ENCODE data around the gene ARL6IP1. TPM values are rescaled to one million over a fixed set of nuclear protein-coding genes. Genes with fewer than 3 reads are reported as not detected.

The ARL6IP1 gene
- total RNA-seq, 4 donors from 2014 or later, result 178 to 278 (median 227) TPM

DNA sequence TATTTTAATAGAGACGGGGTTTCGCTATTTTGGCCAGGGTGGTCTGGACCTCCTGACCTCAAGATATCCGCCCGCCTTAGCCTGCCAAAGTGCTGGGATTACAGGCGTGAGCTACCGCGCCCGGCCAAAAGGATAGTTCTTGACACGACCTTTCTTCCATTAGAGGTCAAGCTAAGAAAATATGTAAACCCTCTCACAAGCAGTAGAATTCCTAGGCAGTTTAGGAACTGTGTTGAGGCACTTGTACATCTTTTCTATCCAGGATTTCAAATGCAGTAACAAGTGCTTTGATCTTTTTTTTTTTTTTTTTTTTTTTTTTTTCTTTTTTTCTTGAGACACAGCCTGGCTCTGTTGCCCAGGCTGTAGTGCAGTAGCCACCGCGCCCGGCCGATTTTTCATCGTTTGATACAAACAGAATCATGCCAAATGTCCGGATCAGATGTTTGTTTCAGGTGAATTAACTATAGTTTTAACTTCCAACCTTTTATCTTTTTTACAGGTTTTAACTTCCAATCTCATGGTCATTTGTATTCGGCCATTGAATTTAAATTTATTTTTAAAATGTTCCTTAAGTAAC, 1.5 kb upstream of the ARL6IP1 start:
- H3K4me1 ChIP-seq, result peaks cover 31 to 32% of the 10 kb centered on the region in 2 donors
- H3K9me3 ChIP-seq, result no peaks in the 10 kb centered on the region
- H3K27ac ChIP-seq, result no peak overlapping the region
- no peak for DNase-seq
- WGBS, 2 donors, result 93 to 95% methylated on average over 16 of the region's 16 CpGs
- intact Hi-C loops (cut with DNase I), result loop anchor here (5.0 kb wide), 1 partner anchor 164 kb away; no protein-coding TSS in a partner anchor
- H3K4me3 ChIP-seq (replicated peaks in 1 of 3), result no peak overlapping the region
- no peak for TF ChIP-seq POLR2A (IDR thresholded peaks at IDR 0.05)
- TF ChIP-seq, protein P1, sequence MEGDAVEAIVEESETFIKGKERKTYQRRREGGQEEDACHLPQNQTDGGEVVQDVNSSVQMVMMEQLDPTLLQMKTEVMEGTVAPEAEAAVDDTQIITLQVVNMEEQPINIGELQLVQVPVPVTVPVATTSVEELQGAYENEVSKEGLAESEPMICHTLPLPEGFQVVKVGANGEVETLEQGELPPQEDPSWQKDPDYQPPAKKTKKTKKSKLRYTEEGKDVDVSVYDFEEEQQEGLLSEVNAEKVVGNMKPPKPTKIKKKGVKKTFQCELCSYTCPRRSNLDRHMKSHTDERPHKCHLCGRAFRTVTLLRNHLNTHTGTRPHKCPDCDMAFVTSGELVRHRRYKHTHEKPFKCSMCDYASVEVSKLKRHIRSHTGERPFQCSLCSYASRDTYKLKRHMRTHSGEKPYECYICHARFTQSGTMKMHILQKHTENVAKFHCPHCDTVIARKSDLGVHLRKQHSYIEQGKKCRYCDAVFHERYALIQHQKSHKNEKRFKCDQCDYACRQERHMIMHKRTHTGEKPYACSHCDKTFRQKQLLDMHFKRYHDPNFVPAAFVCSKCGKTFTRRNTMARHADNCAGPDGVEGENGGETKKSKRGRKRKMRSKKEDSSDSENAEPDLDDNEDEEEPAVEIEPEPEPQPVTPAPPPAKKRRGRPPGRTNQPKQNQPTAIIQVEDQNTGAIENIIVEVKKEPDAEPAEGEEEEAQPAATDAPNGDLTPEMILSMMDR (IDR thresholded peaks at IDR 0.05), result no peak
- peaks cover 0 to 1% of the 10 kb centered on the region in 2 donors for H3K36me3 ChIP-seq
- no peaks in the 10 kb centered on the region for H3K27me3 ChIP-seq

DNA sequence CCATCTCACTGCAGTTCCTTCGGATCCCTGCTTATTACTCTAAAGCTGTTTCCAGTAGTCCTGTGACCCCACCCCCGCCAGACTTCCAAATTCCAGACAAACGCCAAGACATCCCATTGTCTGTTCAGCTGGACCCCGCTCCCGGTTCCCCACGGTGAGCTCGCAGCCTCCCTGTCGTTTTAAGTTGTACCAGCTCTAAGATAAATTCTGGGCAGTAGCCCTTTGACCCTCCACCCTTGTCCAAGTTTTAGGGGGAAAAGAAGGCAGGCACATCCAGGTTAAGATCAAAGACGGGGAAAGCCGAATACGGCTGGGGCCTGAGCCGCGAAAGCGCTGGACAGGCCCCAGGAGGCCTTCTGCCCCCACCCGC, 589 bp downstream of the ARL6IP1 start:
- peak overlapping the region; percentile 31 to 84 (median 69) for H3K4me3 ChIP-seq (replicated peaks in 1 of 3)
- WGBS, 2 donors, result 0% methylated on average over 15 of the region's 15 CpGs
- TF ChIP-seq, protein P1 (IDR thresholded peaks at IDR 0.05), result no peak
- no peak for TF ChIP-seq POLR2A (IDR thresholded peaks at IDR 0.05)
- peaks cover 36 to 40% of the 10 kb centered on the region in 2 donors for H3K4me1 ChIP-seq
- H3K9me3 ChIP-seq, result no peaks in the 10 kb centered on the region
- no peaks in the 10 kb centered on the region for H3K27me3 ChIP-seq
- H3K27ac ChIP-seq, result peak overlapping the region; percentile 53 to 87 (median 60)
- intact Hi-C loops (cut with DNase I), result loop anchor here (5.0 kb wide), 1 partner anchor 167 kb away; no protein-coding TSS in a partner anchor
- DNase-seq, result peak; percentile 15 to 23
- H3K36me3 ChIP-seq, result no peaks in the 10 kb centered on the region

DNA sequence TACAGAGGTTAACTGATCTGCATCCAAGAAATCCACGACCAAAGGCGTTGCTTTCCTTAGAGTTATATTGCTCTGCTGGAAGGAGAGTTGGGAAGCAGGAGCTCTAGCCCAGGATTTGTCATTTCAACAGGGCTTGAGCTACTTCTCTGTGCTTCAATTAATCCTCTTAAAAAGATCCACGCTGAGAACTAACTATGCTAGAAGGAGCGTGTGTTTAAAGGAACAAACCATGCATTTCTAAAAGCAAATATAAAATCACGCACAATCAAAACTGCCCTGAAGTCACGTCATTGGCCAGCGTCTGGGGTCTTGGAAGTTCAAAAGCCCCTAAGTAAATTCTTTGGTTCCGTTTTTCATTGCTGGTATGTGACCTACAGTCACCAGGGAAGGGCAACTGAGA, 1.1 kb downstream of the ARL6IP1 start:
- Histone ChIP-seq H3K4me3 (replicated peaks in 1 of 3) (peak overlapping the region; percentile 31 to 84 (median 69)), H3K27ac (peak overlapping the region in 2 of 3 donors; percentile 53 to 87), H3K4me1 (peaks cover 36 to 40% of the 10 kb centered on the region in 2 donors), H3K36me3 (peaks cover 3 to 4% of the 10 kb centered on the region in 2 donors), H3K27me3 (no peaks in the 10 kb centered on the region), H3K9me3 (no peaks in the 10 kb centered on the region)
- TF ChIP-seq POLR2A (IDR thresholded peaks at IDR 0.05), result no peak
- TF ChIP-seq, protein P1 (IDR thresholded peaks at IDR 0.05), result no peak
- intact Hi-C loops (cut with DNase I), result loop anchor here (5.0 kb wide), 1 partner anchor 167 kb away; no protein-coding TSS in a partner anchor
- 3 to 5% methylated on average over 8 of the region's 8 CpGs for WGBS, 2 donors
- DNase-seq, result no peak

- Histone ChIP-seq H3K4me3 (replicated peaks in 1 of 3) (no peak overlapping the region), H3K36me3 (peaks cover 7 to 12% of the 10 kb centered on the region in 2 donors), H3K9me3 (no peaks in the 10 kb centered on the region), H3K27me3 (no peaks in the 10 kb centered on the region), H3K27ac (peak overlapping the region in 1 of 3 donors; percentile 53), H3K4me1 (peaks cover 30 to 40% of the 10 kb centered on the region in 2 donors)
- no peak for TF ChIP-seq POLR2A (IDR thresholded peaks at IDR 0.05)
- TF ChIP-seq, protein P1 (IDR thresholded peaks at IDR 0.05), result no peak
- DNase-seq, result no peak
- 77 to 91% methylated on average over 3 of the region's 3 CpGs for WGBS, 2 donors
- intact Hi-C loops (cut with DNase I), result no loop called here
Measured at GRCh38 chr16:18799500-18799899, 1.8 kb downstream of the ARL6IP1 start.

DNA sequence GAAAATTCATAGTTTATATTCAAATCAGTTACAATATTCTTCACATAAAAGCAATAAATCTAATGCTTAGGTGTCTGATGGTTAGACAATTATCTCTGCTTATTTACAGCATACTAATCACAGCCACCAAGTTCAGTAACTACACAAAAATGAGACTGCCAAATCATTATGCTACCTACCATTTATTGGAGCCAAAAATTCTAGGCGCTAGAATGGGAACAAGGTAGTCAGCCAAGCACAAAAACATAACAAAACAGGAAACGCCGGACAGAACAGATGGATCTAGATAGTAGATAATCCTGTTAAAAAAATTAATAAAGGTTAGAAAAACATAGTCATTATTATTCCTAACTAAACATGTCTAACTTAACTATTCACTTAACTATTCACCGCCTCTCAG, 3.6 kb downstream of the ARL6IP1 start:
- peaks cover 29 to 40% of the 10 kb centered on the region in 2 donors for H3K4me1 ChIP-seq
- no peak for DNase-seq
- TF ChIP-seq, protein P1 (IDR thresholded peaks at IDR 0.05), result no peak
- TF ChIP-seq POLR2A (IDR thresholded peaks at IDR 0.05), result no peak
- intact Hi-C loops (cut with DNase I), result no loop called here
- H3K9me3 ChIP-seq, result no peaks in the 10 kb centered on the region
- 43 to 45% methylated on average over 4 of the region's 4 CpGs for WGBS, 2 donors
- H3K4me3 ChIP-seq (replicated peaks in 1 of 3), result no peak overlapping the region
- H3K36me3 ChIP-seq, result peaks cover 16 to 28% of the 10 kb centered on the region in 2 donors
- peak overlapping the region; percentile 7 to 48 (median 12) for H3K27ac ChIP-seq
- no peaks in the 10 kb centered on the region for H3K27me3 ChIP-seq
